GM08714 (cell line): ENCODE data around the gene SLC45A1.
"Not testable (repeated sequence)": the region's sequence is repeated elsewhere in the genome, so short reads cannot be mapped to it uniquely, and the experiment has no call there.

ENCODE experiments used
- H3K4me3 ChIP-seq: fragments of 200-500 bp; sonication (Bioruptor generic); 2 replicates; pipeline ENCODE4 v1.5.1; 2014; ENCODE audit warnings: mild to moderate bottlenecking, low read length, inconsistent platforms
- ZNF274 ChIP-seq: IDR thresholded peaks from 2 replicates; pipeline ENCODE4 v1.6.1; 2012; ENCODE audit warnings: mild to moderate bottlenecking, low read depth, low read length

The SLC45A1 gene

GRCh38 chr1:8370905-8371315, 53.0 kb downstream of the SLC45A1 start:
- no peak for TF ChIP-seq ZNF274
- H3K4me3 ChIP-seq: no peak overlapping the region

GRCh38 chr1:8371372-8371991, 53.6 kb downstream of the SLC45A1 start:
- TF ChIP-seq ZNF274: no peak
- H3K4me3 ChIP-seq: no peak overlapping the region

- no peak overlapping the region for H3K4me3 ChIP-seq
- TF ChIP-seq ZNF274: no peak
These were observed 55.2 kb downstream of the SLC45A1 start for GRCh38 chr1:8373125-8373524.

- H3K4me3 ChIP-seq: no peak overlapping the region
- no peak for TF ChIP-seq ZNF274
These were observed 55.8 kb downstream of the SLC45A1 start for GRCh38 chr1:8373581-8374241.

- no peak overlapping the region for H3K4me3 ChIP-seq
- TF ChIP-seq ZNF274: no peak
These were observed 56.4 kb downstream of the SLC45A1 start for GRCh38 chr1:8374356-8374755.

GRCh38 chr1:8374812-8375211, 56.9 kb downstream of the SLC45A1 start:
- TF ChIP-seq ZNF274: no peak
- H3K4me3 ChIP-seq: no peak overlapping the region

GRCh38 chr1:8376358-8376840, 58.5 kb downstream of the SLC45A1 start:
- TF ChIP-seq ZNF274: no peak

GRCh38 chr1:8377271-8377981, 59.5 kb downstream of the SLC45A1 start:
- TF ChIP-seq ZNF274: no peak
- H3K4me3 ChIP-seq: no peak overlapping the region

More at GRCh38 chr1:8376358-8376840, 58.5 kb downstream of the SLC45A1 start:
- no peak overlapping the region for H3K4me3 ChIP-seq

- no peak for TF ChIP-seq ZNF274
These were observed 60.3 kb downstream of the SLC45A1 start for GRCh38 chr1:8378178-8378577.

GRCh38 chr1:8378981-8379470, 61.1 kb downstream of the SLC45A1 start:
- no peak overlapping the region for H3K4me3 ChIP-seq
- no peak for TF ChIP-seq ZNF274

More at GRCh38 chr1:8378178-8378577, 60.3 kb downstream of the SLC45A1 start:
- H3K4me3 ChIP-seq: no peak overlapping the region

GRCh38 chr1:8379513-8380186, 61.7 kb downstream of the SLC45A1 start:
- no peak overlapping the region for H3K4me3 ChIP-seq
- TF ChIP-seq ZNF274: no peak

GRCh38 chr1:8380310-8380709, 62.4 kb downstream of the SLC45A1 start:
- not testable (repeated sequence) for H3K4me3 ChIP-seq

- H3K4me3 ChIP-seq: no peak overlapping the region
- TF ChIP-seq ZNF274: no peak
These were observed 63.7 kb downstream of the SLC45A1 start for GRCh38 chr1:8381618-8382017.

GRCh38 chr1:8382051-8382505, 64.2 kb downstream of the SLC45A1 start:
- no peak overlapping the region for H3K4me3 ChIP-seq
- no peak for TF ChIP-seq ZNF274
